ENCODE measurements around the gene UBXN11.

DNA sequence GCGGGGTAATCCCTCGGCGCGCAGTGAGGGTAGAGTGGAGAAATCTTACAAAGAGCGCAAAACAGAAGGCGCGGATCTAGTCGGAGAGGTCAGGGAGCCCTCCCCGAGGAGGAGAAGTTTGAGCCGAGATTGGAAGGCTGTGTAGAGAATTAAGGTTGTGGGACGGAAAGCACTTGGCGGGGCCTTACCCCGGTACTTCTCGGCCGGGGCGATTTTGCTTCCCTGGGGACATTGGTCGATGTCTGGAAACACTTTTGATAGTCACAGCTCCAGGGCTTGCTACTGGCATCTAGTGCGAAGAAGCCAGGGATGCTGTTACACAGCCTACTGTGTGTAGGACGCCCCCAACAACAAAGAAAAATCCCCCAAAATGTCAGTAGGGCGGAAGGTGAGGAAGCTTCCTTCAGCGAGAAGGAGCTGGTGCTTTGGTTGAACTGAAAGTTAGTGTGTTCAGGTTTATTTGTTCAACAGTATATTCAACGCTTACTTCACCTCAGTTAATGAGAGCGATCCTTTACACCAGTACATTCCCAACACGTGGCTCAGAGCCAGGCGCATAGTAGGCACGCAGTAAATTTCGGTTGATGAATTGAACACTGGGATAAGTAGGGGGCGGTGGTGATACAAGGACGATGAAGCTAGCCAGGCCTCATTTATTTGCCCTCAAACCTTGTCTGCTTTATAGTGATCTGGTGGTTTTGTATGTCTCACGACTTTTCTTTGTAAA is 71.6 kb downstream of the UBXN11 start:
- TF ChIP-seq, protein P1, sequence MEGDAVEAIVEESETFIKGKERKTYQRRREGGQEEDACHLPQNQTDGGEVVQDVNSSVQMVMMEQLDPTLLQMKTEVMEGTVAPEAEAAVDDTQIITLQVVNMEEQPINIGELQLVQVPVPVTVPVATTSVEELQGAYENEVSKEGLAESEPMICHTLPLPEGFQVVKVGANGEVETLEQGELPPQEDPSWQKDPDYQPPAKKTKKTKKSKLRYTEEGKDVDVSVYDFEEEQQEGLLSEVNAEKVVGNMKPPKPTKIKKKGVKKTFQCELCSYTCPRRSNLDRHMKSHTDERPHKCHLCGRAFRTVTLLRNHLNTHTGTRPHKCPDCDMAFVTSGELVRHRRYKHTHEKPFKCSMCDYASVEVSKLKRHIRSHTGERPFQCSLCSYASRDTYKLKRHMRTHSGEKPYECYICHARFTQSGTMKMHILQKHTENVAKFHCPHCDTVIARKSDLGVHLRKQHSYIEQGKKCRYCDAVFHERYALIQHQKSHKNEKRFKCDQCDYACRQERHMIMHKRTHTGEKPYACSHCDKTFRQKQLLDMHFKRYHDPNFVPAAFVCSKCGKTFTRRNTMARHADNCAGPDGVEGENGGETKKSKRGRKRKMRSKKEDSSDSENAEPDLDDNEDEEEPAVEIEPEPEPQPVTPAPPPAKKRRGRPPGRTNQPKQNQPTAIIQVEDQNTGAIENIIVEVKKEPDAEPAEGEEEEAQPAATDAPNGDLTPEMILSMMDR (IDR thresholded peaks at IDR 0.05) = no peak
- no peak for TF ChIP-seq EZH2 (IDR thresholded peaks at IDR 0.05; ENCODE audit: borderline replicate concordance, insufficient read depth, low read depth, low read length, poor library complexity, severe bottlenecking)
